Gastrocnemius medialis (tissue), 4 donors: Measurements from ENCODE around the gene IKBKE. TPM values are rescaled to one million over a fixed set of nuclear protein-coding genes. Genes with fewer than 3 reads are reported as not detected.
A peak's percentile ranks its signal among the peaks of the same experiment; 100 is the strongest.

Experiments used
- ATAC-seq, 2 donors: fragments of 150-250 bp; one replicate each; pipeline ENCODE4 v1.9.1; 2016
- DNase-seq, 2 donors: peaks; one replicate each; pipeline ENCODE4 v3.0.0-alpha.2; 2019
- H3K27ac ChIP-seq, 4 donors: fragments of 200-600 bp; sonication (generic); 1 replicate in 1 of 4; 2 replicates in 3 of 4; pipeline ENCODE4 v1.5.1; 2016 to 2018; ENCODE audit warnings: mild to moderate bottlenecking in 2 of 4, moderate library complexity in 1 of 4
- H3K27me3 ChIP-seq, 3 donors: fragments of 200-600 bp; sonication (generic) in 2 of 3; 1 replicate in 1 of 3; 2 replicates in 2 of 3; pipeline versions ENCODE4 v1.5.1 to v1.6.0; 2016 to 2019; ENCODE audit warnings: mild to moderate bottlenecking in 1 of 3, moderate library complexity in 1 of 3
- H3K36me3 ChIP-seq, 2 donors: fragments of 200-600 bp; sonication (generic) in 1 of 2; one replicate each; pipeline ENCODE4 v1.5.1; 2017 to 2018
- H3K4me1 ChIP-seq, 2 donors: fragments of 200-600 bp; sonication (generic) in 1 of 2; one replicate each; pipeline ENCODE4 v1.5.1; 2016 to 2017; ENCODE audit warnings: mild to moderate bottlenecking in 2 of 2
- H3K4me3 ChIP-seq, 4 donors: fragments of 200-600 bp; sonication (generic) in 3 of 4; 1 replicate in 1 of 4; 2 replicates in 3 of 4; pipeline ENCODE4 v1.5.1; 2016 to 2019; ENCODE audit warnings: mild to moderate bottlenecking in 2 of 4
- H3K9me3 ChIP-seq, 3 donors: fragments of 200-600 bp; sonication (generic) in 2 of 3; 1 replicate in 1 of 3; 2 replicates in 2 of 3; pipeline ENCODE4 v1.5.1; 2016 to 2019
- POLR2A ChIP-seq, 2 donors: fragments of 450-650 bp; IDR thresholded peaks; one replicate each; pipeline ENCODE4 v1.6.1; 2017; ENCODE audit warnings: antibody characterized with exemption in 2 of 2, mild to moderate bottlenecking in 2 of 2, moderate library complexity in 2 of 2
- in situ Hi-C, 4 donors: fragments of 200-750 bp; cut with MboI; loops; one replicate each; pipeline versions ENCODE4 v1.15.0 to v1.8.0; 2017; ENCODE audit warnings: low sequenced_read_pairs in 4 of 4
- intact Hi-C: fragments of 100-400 bp; cut with DNase I; formaldehyde crosslinking; loops from one replicate; pipeline ENCODE4 v1.15.1; 2023; ENCODE audit warnings: low total_unique reads
- total RNA-seq, 4 donors: library from RNA; depleted of rRNA; stranded (reverse); fragments of >200 nt; gene quantifications; one replicate each; pipeline versions ENCODE4 v1.1.0 to v1.2.3, GENCODE V29; 2016
- TF ChIP-seq, protein P1 (sequence below), 5 experiments: fragments of 450-650 bp in 3 of 5; fragments of 200-600 bp in 2 of 5; sonication (generic) in 2 of 5; IDR thresholded peaks in 4 of 5; conservative IDR thresholded peaks in 1 of 5; 1 replicate in 4 of 5; 2 replicates in 1 of 5; pipeline ENCODE4 v1.5.1; 2016 to 2019; ENCODE audit warnings: antibody characterized with exemption in 5 of 5, mild to moderate bottlenecking in 3 of 5, moderate library complexity in 3 of 5

The IKBKE gene
- total RNA-seq, 4 donors from 2014 or later, result 0.81 to 1.1 (median 0.84) TPM; not detected in 1

DNA sequence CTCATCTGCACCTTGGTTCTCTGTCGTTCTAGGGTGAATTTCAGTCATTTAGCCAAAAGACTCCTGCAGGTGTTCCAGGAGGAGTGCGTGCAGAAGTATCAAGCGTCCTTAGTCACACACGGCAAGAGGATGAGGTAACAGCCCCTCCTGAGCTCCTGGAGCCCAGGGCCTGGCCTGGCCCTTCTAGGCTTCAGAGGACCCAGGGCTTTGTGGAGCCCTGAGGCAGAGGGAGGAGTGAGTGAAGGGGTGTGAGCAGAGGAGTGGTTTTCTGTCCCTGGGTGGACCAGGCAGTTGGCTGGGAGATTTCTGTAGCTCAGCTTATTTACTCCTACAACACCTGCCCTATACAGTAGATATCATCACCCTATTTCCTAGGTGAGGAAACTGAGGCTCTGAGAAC is 21.3 kb downstream of the IKBKE start:
- no peak for ATAC-seq
- no peak overlapping the region for H3K27ac ChIP-seq
- H3K4me1 ChIP-seq, result peaks cover 3 to 7% of the 10 kb centered on the region in 2 donors
- H3K9me3 ChIP-seq, result no peaks in the 10 kb centered on the region
- intact Hi-C loops, result loop anchor here (5.0 kb wide), 1 partner anchor 56 kb away; no protein-coding TSS in a partner anchor
- no peak overlapping the region for H3K4me3 ChIP-seq
- H3K36me3 ChIP-seq, result no peaks in the 10 kb centered on the region
- H3K27me3 ChIP-seq, result no peaks in the 10 kb centered on the region
- DNase-seq, result no peak
- in situ Hi-C loops, result no loop called here
- TF ChIP-seq, protein P1, sequence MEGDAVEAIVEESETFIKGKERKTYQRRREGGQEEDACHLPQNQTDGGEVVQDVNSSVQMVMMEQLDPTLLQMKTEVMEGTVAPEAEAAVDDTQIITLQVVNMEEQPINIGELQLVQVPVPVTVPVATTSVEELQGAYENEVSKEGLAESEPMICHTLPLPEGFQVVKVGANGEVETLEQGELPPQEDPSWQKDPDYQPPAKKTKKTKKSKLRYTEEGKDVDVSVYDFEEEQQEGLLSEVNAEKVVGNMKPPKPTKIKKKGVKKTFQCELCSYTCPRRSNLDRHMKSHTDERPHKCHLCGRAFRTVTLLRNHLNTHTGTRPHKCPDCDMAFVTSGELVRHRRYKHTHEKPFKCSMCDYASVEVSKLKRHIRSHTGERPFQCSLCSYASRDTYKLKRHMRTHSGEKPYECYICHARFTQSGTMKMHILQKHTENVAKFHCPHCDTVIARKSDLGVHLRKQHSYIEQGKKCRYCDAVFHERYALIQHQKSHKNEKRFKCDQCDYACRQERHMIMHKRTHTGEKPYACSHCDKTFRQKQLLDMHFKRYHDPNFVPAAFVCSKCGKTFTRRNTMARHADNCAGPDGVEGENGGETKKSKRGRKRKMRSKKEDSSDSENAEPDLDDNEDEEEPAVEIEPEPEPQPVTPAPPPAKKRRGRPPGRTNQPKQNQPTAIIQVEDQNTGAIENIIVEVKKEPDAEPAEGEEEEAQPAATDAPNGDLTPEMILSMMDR (IDR thresholded peaks at IDR 0.05 in 4 of 5, conservative IDR thresholded peaks at IDR 0.05 in 1 of 5), result no peak
- TF ChIP-seq POLR2A (IDR thresholded peaks at IDR 0.05), result no peak

DNA sequence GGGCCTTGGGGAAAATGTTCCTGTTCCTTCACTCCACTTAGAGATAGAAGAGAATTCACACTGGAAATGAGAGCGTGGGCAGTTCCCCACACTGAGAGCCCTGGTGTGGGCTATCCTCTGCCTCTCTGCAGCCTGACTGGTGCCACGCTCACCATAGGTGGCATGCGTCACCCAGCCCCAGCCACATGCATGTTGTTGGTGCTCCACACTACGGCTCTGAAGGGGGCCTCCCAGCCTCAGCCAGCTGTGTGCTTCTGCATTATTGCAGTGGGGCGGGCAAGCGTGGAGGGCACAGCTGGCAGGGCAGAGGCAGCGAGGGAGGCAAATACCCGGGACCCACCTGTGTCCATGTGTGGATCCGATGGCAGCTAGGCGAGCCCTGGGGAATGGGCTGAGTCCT is 22.3 kb downstream of the IKBKE start:
- intact Hi-C loops (loop anchor here (5.0 kb wide), 1 partner anchor 55 kb away; no protein-coding TSS in a partner anchor), in situ Hi-C loops (no loop called here)
- no peak for ATAC-seq
- Histone ChIP-seq H3K36me3 (no peaks in the 10 kb centered on the region), H3K27me3 (no peaks in the 10 kb centered on the region), H3K27ac (no peak overlapping the region), H3K4me1 (peaks cover 3 to 7% of the 10 kb centered on the region in 2 donors), H3K4me3 (no peak overlapping the region), H3K9me3 (no peaks in the 10 kb centered on the region)
- TF ChIP-seq, protein P1 (IDR thresholded peaks at IDR 0.05 in 4 of 5, conservative IDR thresholded peaks at IDR 0.05 in 1 of 5), result no peak
- TF ChIP-seq POLR2A (IDR thresholded peaks at IDR 0.05), result no peak
- DNase-seq, result no peak

DNA sequence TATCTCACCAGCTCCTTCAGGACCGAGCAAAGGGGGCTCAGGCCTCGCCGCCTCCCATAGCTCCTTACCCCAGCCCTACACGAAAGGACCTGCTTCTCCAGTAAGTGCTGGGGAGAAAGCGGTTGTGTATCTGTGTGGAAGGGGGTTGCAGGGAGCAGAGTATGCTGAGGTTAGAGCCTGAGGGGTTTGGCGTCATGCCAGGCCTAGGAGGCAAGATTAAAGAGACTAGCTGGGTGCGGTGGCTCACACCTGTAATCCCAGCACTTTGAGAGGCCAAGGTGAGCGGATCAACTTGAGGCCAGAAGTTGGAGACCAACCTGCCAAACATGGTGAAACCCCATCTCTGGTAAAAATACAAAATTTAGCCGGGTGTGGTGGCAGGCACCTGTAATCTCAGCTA is 23.0 kb downstream of the IKBKE start:
- intact Hi-C loops (loop anchor here (5.0 kb wide), 1 partner anchor 54 kb away; no protein-coding TSS in a partner anchor), in situ Hi-C loops (no loop called here)
- TF ChIP-seq, protein P1 (IDR thresholded peaks at IDR 0.05 in 4 of 5, conservative IDR thresholded peaks at IDR 0.05 in 1 of 5), result no peak
- no peak for TF ChIP-seq POLR2A (IDR thresholded peaks at IDR 0.05)
- Histone ChIP-seq H3K9me3 (no peaks in the 10 kb centered on the region), H3K4me3 (no peak overlapping the region), H3K4me1 (peaks cover 3 to 7% of the 10 kb centered on the region in 2 donors), H3K27me3 (no peaks in the 10 kb centered on the region), H3K27ac (no peak overlapping the region), H3K36me3 (no peaks in the 10 kb centered on the region)
- DNase-seq (no peak), ATAC-seq (no peak)

DNA sequence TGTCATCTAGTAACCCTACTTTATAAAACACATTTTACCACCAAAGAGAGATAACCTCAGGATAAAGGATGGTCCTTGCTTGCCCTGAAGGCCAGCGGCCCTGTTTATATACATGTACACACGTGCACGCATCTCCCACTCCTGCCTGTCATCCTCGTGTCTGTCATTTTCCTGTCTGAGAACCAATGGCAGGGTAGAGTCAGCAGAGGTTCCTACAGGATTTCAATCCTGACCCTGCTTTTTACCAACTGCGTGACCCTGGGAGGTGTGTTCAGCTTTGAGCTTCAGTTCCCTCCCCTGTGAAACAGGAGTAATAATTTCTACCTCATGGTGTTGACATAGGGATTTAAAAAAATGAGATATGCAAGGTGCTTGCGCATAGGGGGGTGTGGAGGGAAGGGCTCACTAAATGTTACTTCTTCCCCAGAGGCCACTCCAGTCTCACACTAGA is 24.8 kb downstream of the IKBKE start:
- Histone ChIP-seq H3K4me3 (no peak overlapping the region), H3K4me1 (peaks cover 3 to 7% of the 10 kb centered on the region in 2 donors), H3K27me3 (no peaks in the 10 kb centered on the region), H3K9me3 (no peaks in the 10 kb centered on the region), H3K36me3 (no peaks in the 10 kb centered on the region), H3K27ac (peak overlapping the region in 1 of 4 donors; percentile 2)
- intact Hi-C loops, result no loop called here
- in situ Hi-C loops, result no loop called here
- no peak for ATAC-seq
- TF ChIP-seq, protein P1 (IDR thresholded peaks at IDR 0.05 in 4 of 5, conservative IDR thresholded peaks at IDR 0.05 in 1 of 5), result no peak
- no peak for TF ChIP-seq POLR2A (IDR thresholded peaks at IDR 0.05)
- no peak for DNase-seq
